Chondrocyte (in vitro differentiated cells): ENCODE measurements around the gene LDB2. TPM values are rescaled to one million over a fixed set of nuclear protein-coding genes. Genes with fewer than 3 reads are reported as not detected.

Source experiments
- DNase-seq: peaks from one replicate; pipeline ENCODE4 v3.0.0; 2021; ENCODE audit warnings: mixed read lengths, low spot score
- H3K27ac Mint-ChIP-seq: one replicate; pipeline ENCODE4 v1.8.0; 2021; ENCODE audit warnings: mild to moderate bottlenecking, moderate library complexity, mixed read lengths; ENCODE audit not compliant: unreplicated experiment
- H3K27me3 Mint-ChIP-seq: 2 replicates; pipeline ENCODE4 v1.8.0; 2021; ENCODE audit warnings: low read depth, mixed read lengths
- H3K36me3 Mint-ChIP-seq: 2 replicates; pipeline ENCODE4 v1.8.0; 2021; ENCODE audit warnings: low read depth, mixed read lengths
- H3K4me1 Mint-ChIP-seq: 2 replicates; pipeline ENCODE4 v1.8.0; 2021; ENCODE audit warnings: low read depth, mild to moderate bottlenecking, mixed read lengths
- H3K4me3 Mint-ChIP-seq: one replicate; pipeline ENCODE4 v1.8.0; 2021; ENCODE audit warnings: mild to moderate bottlenecking, moderate library complexity, mixed read lengths; ENCODE audit not compliant: unreplicated experiment
- H3K9me3 Mint-ChIP-seq: 2 replicates; pipeline ENCODE4 v1.8.0; 2021; ENCODE audit warnings: low read depth, mixed read lengths
- CTCF ChIP-seq: fragments of 200-600 bp; sonication (generic); IDR thresholded peaks from 2 replicates; pipeline ENCODE4 v1.5.0; 2021; ENCODE audit warnings: antibody characterized with exemption, mild to moderate bottlenecking, moderate library complexity
- total RNA-seq: library from RNA; stranded (reverse); gene quantifications from 3 replicates; pipeline ENCODE4 v1.2.1, GENCODE V29; 2021

LDB2 gene
- total RNA-seq, 1 donor from 2014 or later = 2.0 TPM

GRCh38 chr4:16853640-16854039, 44.8 kb downstream of the LDB2 start:
- H3K27me3 Mint-ChIP-seq = no peaks in the 10 kb centered on the region
- H3K4me1 Mint-ChIP-seq = peaks cover 3% of the 10 kb centered on the region
- no peaks in the 10 kb centered on the region for H3K36me3 Mint-ChIP-seq
- H3K4me3 Mint-ChIP-seq = no peak overlapping the region
- TF ChIP-seq CTCF = no peak
- no peak overlapping the region for H3K27ac Mint-ChIP-seq
- peaks cover 4% of the 10 kb centered on the region for H3K9me3 Mint-ChIP-seq
- DNase-seq = no peak

GRCh38 chr4:16852644-16853043, 45.8 kb downstream of the LDB2 start:
- H3K27me3 Mint-ChIP-seq = no peaks in the 10 kb centered on the region

GRCh38 chr4:16852228-16852627, 46.2 kb downstream of the LDB2 start:
- Mint-ChIP-seq H3K27ac (no peak overlapping the region), H3K27me3 (no peaks in the 10 kb centered on the region), H3K4me1 (no peaks in the 10 kb centered on the region), H3K9me3 (peaks cover 4% of the 10 kb centered on the region), H3K36me3 (no peaks in the 10 kb centered on the region), H3K4me3 (no peak overlapping the region)
- TF ChIP-seq CTCF = no peak
- no peak for DNase-seq

More at GRCh38 chr4:16852644-16853043, 45.8 kb downstream of the LDB2 start:
- no peak for TF ChIP-seq CTCF
- no peaks in the 10 kb centered on the region for H3K36me3 Mint-ChIP-seq
- no peak for DNase-seq
- peaks cover 4% of the 10 kb centered on the region for H3K9me3 Mint-ChIP-seq
- no peaks in the 10 kb centered on the region for H3K4me1 Mint-ChIP-seq
- no peak overlapping the region for H3K27ac Mint-ChIP-seq
- H3K4me3 Mint-ChIP-seq = no peak overlapping the region

GRCh38 chr4:16846540-16847117, 51.8 kb downstream of the LDB2 start:
- peaks cover 14% of the 10 kb centered on the region for H3K4me1 Mint-ChIP-seq

More at GRCh38 chr4:16846540-16847117, 51.8 kb downstream of the LDB2 start:
- peaks cover 4% of the 10 kb centered on the region for H3K9me3 Mint-ChIP-seq
- no peaks in the 10 kb centered on the region for H3K36me3 Mint-ChIP-seq
- TF ChIP-seq CTCF = no peak
- no peak overlapping the region for H3K4me3 Mint-ChIP-seq
- no peak overlapping the region for H3K27ac Mint-ChIP-seq
- DNase-seq = no peak
- H3K27me3 Mint-ChIP-seq = no peaks in the 10 kb centered on the region
